HG03066 (cell line): Measurements from ENCODE around the gene ZNF628.

Experiments used
- ATAC-seq: cut with Tn5 transposase; IDR thresholded peaks from one replicate; pipeline ENCODE4 v1.9.1; 2021; ENCODE audit warnings: low read depth; ENCODE audit not compliant: unreplicated experiment

The ZNF628 gene

GRCh38 chr19:55527197-55528029 is 51.0 kb downstream of the ZNF628 start:
- ATAC-seq = no peak

GRCh38 chr19:55528030-55528803 is 51.8 kb downstream of the ZNF628 start:
- ATAC-seq = no peak

GRCh38 chr19:55529636-55530234 is 53.3 kb downstream of the ZNF628 start:
- no peak for ATAC-seq

GRCh38 chr19:55530996-55531395 is 54.6 kb downstream of the ZNF628 start:
- ATAC-seq = no peak
